PFSK-1 (cell line): ENCODE data around the gene MCFD2.

Experiments used
- POLR2AphosphoS5 ChIP-seq: IDR thresholded peaks from 2 replicates; pipeline ENCODE4 v1.6.1; 2012; ENCODE audit warnings: low read depth, mild to moderate bottlenecking, control low read depth, low read length, moderate library complexity
- SIN3A ChIP-seq: IDR thresholded peaks from 2 replicates; pipeline ENCODE4 v1.6.1; 2012; ENCODE audit warnings: mild to moderate bottlenecking, low read length, moderate library complexity, borderline replicate concordance; ENCODE audit not compliant: insufficient read depth

- TF ChIP-seq POLR2AphosphoS5 (no peak), SIN3A (no peak)
These were observed 30.1 kb upstream of the MCFD2 start for GRCh38 chr2:46945671-46946070.
